Duodenal mucosa (tissue), 2 donors: ENCODE measurements around the gene PLEKHA6.
A peak's percentile ranks its signal among the peaks of the same experiment; 100 is the strongest.

Experiments used
- H3K27ac ChIP-seq: one replicate; pipeline ENCODE4 v1.7.0; 2013; ENCODE audit warnings: low read depth, low read length
- H3K27me3 ChIP-seq, 2 donors: one replicate each; pipeline ENCODE4 v1.7.0; 2013; ENCODE audit warnings: low read length in 2 of 2, control low read depth in 1 of 2; ENCODE audit not compliant: insufficient read depth in 2 of 2, control insufficient read depth in 1 of 2
- H3K36me3 ChIP-seq, 2 donors: one replicate each; pipeline ENCODE4 v1.7.0; 2013; ENCODE audit warnings: low read length in 2 of 2, control low read depth in 1 of 2; ENCODE audit not compliant: insufficient read depth in 2 of 2, control insufficient read depth in 1 of 2
- H3K4me1 ChIP-seq, 2 donors: one replicate each; pipeline ENCODE4 v1.7.0; 2013; ENCODE audit warnings: low read length in 2 of 2, control low read depth in 1 of 2; ENCODE audit not compliant: insufficient read depth in 2 of 2, control insufficient read depth in 1 of 2
- H3K4me3 ChIP-seq, 2 donors: one replicate each; pipeline ENCODE4 v1.7.0; 2013; ENCODE audit warnings: low read length in 2 of 2, low read depth in 1 of 2
- H3K9ac ChIP-seq, 2 donors: one replicate each; pipeline ENCODE4 v1.7.0; 2013; ENCODE audit warnings: low read length in 2 of 2, low read depth in 1 of 2
- H3K9me3 ChIP-seq, 2 donors: one replicate each; pipeline ENCODE4 v1.7.0; 2013; ENCODE audit warnings: low read length in 2 of 2, control low read depth in 1 of 2; ENCODE audit not compliant: control insufficient read depth in 1 of 2

The PLEKHA6 gene

DNA sequence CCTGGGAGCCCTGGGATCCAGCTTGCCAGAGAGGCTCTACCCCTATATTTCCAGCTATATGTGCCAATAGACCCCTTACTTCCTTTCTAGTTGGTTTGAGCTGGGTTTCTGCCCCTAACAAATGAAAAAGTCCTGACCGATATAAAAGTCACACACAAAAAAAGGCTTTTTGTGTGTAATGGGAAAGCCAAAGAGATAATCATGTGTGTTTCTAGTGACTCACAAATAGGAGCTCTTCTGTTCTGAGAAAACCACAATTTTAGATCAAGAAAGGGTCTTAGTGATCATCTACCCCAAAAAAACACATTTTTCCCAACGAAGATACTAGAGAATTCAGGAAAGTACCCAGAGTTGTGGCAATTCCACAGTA is 23.0 kb upstream of the PLEKHA6 start:
- Histone ChIP-seq H3K27ac (no peak overlapping the region), H3K4me1 (peaks cover 23 to 25% of the 10 kb centered on the region in 2 donors), H3K27me3 (peaks cover 4 to 9% of the 10 kb centered on the region in 2 donors), H3K4me3 (peak overlapping the region in 1 of 2 donors; percentile 56), H3K9ac (no peak overlapping the region), H3K9me3 (no peaks in the 10 kb centered on the region), H3K36me3 (no peaks in the 10 kb centered on the region)

DNA sequence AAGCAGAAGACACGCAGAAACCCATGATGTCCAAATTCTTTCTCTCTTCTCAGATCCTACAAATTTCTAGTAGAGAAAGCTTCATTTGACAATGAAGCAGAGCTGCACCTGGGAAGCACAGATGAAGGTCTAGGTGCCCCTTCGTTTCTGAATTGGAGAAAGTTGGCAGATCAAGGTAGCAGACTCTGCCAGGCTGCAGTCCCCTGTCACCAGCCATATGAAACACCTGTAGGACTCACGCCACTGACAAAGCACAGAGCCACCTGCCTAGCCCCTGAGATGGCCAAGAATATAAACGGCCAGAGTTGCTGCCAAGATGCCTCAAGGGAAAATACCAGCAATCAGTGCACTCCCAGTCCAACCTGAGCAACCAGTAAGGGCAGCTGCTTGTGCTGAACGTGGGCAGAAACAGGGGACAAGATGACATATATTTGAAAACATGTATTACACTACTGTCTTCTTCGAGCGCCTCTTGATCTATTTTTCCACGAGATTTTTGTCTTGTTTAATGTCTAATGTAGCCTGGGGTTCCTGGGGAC is 20.6 kb upstream of the PLEKHA6 start:
- H3K4me1 ChIP-seq, result peaks cover 26 to 34% of the 10 kb centered on the region in 2 donors
- peaks cover 9 to 10% of the 10 kb centered on the region in 2 donors for H3K27me3 ChIP-seq
- H3K36me3 ChIP-seq, result no peaks in the 10 kb centered on the region
- H3K27ac ChIP-seq, result no peak overlapping the region
- H3K9ac ChIP-seq, result no peak overlapping the region
- no peak overlapping the region for H3K4me3 ChIP-seq
- no peaks in the 10 kb centered on the region for H3K9me3 ChIP-seq

DNA sequence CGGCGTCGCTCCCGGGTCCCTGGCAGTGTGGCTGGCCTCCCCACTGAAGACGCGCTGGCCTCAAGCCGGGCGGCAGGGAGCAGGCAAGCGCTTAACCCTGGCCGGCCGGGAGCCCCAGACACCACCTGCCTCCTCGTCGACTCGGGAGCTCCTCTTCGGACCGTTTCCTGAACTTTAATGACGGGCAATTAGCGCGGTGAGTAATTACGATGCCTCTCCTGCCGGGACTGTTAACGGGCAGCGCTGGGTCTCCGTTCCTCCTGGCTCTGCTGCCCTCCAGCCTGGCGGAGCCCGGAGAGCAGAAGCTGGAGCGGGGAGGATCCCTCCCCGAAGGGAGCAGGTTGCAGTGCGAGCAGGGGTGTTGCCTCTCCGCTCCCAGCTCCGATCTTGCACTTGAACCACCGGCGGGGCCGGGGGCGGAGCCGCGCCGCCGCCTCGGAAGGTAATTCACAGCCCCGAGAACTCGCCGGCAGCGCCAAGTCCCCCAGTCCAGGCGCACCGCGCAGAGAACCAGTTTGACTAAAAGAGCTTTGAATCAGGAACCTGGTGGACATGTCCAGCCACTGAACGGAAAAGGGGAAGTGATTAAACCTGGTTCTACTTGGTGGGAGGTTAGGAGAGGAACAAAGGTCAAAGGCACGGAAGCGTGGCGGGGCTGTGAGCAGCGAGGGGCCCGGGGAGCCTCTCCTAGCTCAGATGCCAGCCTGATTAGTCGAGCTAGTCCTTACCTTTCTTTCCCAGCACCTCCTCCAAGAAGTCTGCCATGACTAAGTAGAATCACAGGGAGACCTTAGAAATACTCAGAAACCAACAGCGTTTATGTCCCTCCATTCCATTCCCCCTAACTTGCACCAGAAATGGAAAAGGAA is 18.3 kb upstream of the PLEKHA6 start:
- H3K27me3 ChIP-seq, result peaks cover 9 to 10% of the 10 kb centered on the region in 2 donors
- peaks cover 26 to 30% of the 10 kb centered on the region in 2 donors for H3K4me1 ChIP-seq
- H3K27ac ChIP-seq, result peak overlapping the region; percentile 70
- H3K4me3 ChIP-seq, result peak overlapping the region; percentile 76
- peaks cover 0 to 3% of the 10 kb centered on the region in 2 donors for H3K36me3 ChIP-seq
- no peaks in the 10 kb centered on the region for H3K9me3 ChIP-seq
- H3K9ac ChIP-seq, result peak overlapping the region; percentile 45 to 60

DNA sequence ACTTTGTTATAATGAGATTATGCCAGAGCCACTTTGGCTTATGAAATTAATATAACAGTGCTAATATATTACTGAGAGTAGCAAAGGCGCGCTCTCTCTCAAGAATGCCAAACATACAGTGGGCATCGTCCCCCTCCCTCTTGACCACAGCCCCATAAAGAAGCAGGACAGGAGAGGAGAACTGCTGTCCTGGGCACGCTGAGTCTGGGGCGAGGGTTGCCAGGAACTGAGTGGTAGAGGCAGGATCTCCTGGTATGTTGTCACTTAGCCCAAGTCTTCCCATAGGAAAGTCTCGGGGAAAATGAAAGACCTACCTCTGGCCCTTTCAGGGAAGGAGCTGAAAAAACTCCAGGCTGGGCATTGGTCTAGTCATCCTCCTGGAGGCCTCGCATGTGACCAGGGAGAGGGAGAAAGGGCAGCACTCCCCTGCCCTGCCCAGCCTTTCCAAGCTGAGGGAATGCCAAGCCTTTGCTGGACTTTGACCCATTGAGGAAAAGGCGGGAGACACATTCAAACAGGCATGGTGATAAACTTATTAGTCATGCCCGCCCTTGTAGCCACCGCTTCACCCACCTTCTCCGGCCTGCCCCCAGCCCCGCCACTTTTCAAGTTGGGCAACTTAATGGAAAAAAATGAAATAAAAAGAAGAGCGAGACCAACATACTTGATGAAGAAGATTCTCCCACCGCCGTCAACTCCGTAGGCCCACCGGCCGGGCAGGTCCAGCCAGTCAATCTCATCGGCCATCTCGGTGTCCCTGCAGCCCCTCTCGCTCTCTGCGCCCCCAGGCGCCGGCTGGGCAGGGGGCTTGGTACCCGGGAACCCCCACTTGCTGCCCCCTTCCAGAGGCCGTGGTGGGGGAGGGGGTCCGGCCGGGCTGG is 17.4 kb upstream of the PLEKHA6 start:
- Histone ChIP-seq H3K4me1 (peaks cover 26 to 28% of the 10 kb centered on the region in 2 donors), H3K36me3 (peaks cover 0 to 3% of the 10 kb centered on the region in 2 donors), H3K9me3 (no peaks in the 10 kb centered on the region), H3K27ac (peak overlapping the region; percentile 70), H3K27me3 (peaks cover 9 to 10% of the 10 kb centered on the region in 2 donors), H3K9ac (peak overlapping the region; percentile 45 to 60), H3K4me3 (peak overlapping the region; percentile 76)

DNA sequence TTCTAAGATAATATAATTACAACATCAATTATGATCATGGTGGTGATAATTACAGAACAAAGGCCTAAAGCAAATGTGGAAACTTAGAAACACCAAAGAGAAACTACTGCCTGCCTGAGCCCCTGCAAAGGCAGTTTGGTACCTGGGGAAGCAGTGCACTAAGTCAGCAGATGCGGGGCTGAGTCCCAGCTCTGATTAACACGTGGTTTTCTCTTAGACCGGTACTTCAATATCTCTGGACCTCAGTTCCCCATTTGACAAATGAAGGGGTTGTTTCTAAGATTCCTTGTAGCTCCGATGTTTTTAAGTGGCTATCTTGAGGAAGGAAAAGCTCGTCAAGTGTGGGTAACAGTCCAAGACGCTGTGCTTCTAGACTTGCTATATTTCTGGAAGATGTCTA is 16.7 kb upstream of the PLEKHA6 start:
- Histone ChIP-seq H3K36me3 (peaks cover 0 to 3% of the 10 kb centered on the region in 2 donors), H3K27ac (peak overlapping the region; percentile 70), H3K4me1 (peaks cover 26 to 27% of the 10 kb centered on the region in 2 donors), H3K9me3 (no peaks in the 10 kb centered on the region), H3K4me3 (peak overlapping the region; percentile 43 to 76), H3K9ac (peak overlapping the region; percentile 45 to 60), H3K27me3 (peaks cover 9 to 10% of the 10 kb centered on the region in 2 donors)

DNA sequence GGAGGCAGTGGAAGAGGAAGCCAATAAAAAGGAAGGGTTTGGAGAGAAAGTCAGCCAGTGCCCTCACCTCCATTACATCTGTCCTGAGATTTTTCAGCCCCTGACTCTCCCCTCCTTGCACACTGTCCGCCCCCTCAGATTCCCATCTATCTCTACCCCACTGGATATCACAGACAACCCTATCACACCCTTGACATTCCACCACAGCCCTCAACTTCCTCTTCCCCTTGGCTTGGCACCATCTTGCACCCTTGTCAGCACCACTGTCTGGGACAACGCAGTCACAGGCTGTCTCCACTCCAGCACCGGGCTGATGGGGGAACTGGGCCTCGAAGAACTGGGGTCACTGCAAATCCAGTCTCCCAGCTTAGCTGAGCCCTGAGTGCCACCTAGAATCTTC is 14.2 kb upstream of the PLEKHA6 start:
- Histone ChIP-seq H3K27me3 (peaks cover 9 to 10% of the 10 kb centered on the region in 2 donors), H3K36me3 (peaks cover 15 to 21% of the 10 kb centered on the region in 2 donors)

DNA sequence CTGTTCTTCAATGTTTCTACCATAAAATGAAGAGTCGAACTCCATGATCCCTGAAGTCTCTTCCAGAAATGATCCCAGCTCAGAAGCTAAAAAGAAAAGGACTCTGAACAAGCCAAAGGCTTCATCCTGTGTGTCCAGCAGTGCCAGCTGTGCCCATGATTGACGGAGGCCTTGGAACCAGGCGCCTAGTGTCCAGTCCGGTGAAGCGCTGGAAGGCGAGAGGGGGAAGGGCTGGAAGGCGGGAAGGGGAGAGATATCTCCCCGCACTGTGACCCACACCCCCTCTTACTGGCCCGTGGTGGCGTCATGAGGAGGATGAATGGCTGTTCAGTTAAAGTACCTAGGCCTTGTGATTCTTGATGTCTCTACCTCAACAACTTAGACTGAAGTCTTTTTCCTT is 10.4 kb upstream of the PLEKHA6 start:
- Histone ChIP-seq H3K27ac (no peak overlapping the region), H3K4me3 (no peak overlapping the region), H3K9ac (no peak overlapping the region), H3K9me3 (no peaks in the 10 kb centered on the region), H3K4me1 (no peaks in the 10 kb centered on the region), H3K36me3 (peaks cover 18 to 42% of the 10 kb centered on the region in 2 donors), H3K27me3 (peaks cover 0 to 4% of the 10 kb centered on the region in 2 donors)

More for the DNA sequence above, 14.2 kb upstream of the PLEKHA6 start:
- H3K27ac ChIP-seq, result no peak overlapping the region
- no peak overlapping the region for H3K9ac ChIP-seq
- H3K4me3 ChIP-seq, result no peak overlapping the region
- H3K4me1 ChIP-seq, result peaks cover 11 to 13% of the 10 kb centered on the region in 2 donors
- no peaks in the 10 kb centered on the region for H3K9me3 ChIP-seq

DNA sequence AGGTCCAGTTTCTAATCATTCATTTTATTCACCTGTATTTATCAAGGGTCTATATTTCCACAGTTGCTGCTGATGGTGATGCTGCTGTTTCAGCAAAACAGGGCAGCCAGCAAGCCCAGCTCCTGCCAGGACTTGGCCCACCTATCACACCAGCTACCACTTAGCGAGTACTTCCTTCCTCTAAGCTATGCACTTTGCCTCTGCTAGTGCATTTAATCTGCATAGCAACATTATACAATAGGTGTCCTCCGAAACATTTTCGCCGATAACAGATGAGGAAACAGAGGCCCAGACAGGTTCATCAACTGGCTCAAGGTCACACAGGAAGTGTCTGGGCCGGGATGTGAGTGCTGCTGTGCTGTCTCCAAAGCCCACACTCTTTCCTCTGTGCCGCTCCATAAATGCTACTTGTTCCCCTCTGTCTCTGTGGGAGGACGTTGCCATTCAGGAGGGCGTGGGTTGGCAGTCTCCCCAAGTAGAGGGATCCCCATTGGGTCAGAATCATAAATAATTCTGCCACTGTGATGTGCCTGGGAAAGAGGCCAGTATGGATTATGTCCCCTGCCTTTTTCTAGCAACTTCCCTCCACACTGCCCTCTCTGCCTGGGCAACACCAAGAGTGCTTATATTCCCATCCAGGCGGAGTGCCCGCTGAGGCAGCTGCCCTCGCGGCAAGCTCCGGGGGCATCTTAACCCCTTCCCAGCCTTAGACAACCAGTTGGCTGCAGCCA is 9.4 kb upstream of the PLEKHA6 start:
- Histone ChIP-seq H3K27me3 (peaks cover 0 to 4% of the 10 kb centered on the region in 2 donors), H3K9ac (no peak overlapping the region), H3K36me3 (peaks cover 17 to 48% of the 10 kb centered on the region in 2 donors)

DNA sequence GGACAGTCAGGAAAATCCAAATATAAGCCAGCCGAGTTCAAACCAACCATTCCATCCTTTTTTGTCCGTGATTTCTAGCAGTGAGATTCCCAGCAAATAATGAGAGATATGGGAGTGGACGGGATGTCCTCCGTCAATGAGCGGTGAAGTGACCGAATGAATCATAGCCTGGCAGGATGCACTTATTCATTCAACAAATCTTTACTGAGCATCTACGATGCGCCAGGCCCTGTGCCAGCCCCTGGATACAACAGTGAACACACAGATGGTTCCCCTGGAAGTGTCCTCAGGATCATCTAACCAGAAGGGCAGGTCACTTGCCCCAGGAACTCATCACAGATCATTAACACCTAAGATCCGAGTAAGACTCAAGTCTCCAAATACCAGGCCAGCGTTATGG is 8.2 kb upstream of the PLEKHA6 start:
- H3K27ac ChIP-seq, result no peak overlapping the region
- H3K4me3 ChIP-seq, result no peak overlapping the region
- no peak overlapping the region for H3K9ac ChIP-seq
- H3K4me1 ChIP-seq, result peaks cover 12% of the 10 kb centered on the region in 2 donors
- H3K27me3 ChIP-seq, result peaks cover 0 to 4% of the 10 kb centered on the region in 2 donors
- H3K36me3 ChIP-seq, result peaks cover 14 to 48% of the 10 kb centered on the region in 2 donors
- H3K9me3 ChIP-seq, result no peaks in the 10 kb centered on the region

More for the DNA sequence above, 9.4 kb upstream of the PLEKHA6 start:
- Histone ChIP-seq H3K27ac (no peak overlapping the region), H3K9me3 (no peaks in the 10 kb centered on the region), H3K4me3 (no peak overlapping the region), H3K4me1 (peaks cover under 1% of the 10 kb centered on the region in 2 donors)
